KBM-7 (cell line): Measurements from ENCODE around the gene EML1.
"Not testable (repeated sequence)": the region's sequence is repeated elsewhere in the genome, so short reads cannot be mapped to it uniquely, and the experiment has no call there.

ENCODE experiments used
- DNase-seq: peaks from one replicate; pipeline ENCODE4 v3.0.0-alpha.2; 2015
- in situ Hi-C: fragments of 300-500 bp; cut with MboI; formaldehyde crosslinking; loops from 2 replicates; pipeline ENCODE4 v1.14.3; 2020; ENCODE audit warnings: low sequenced_read_pairs, low pct_unique_long_range_greater_than_20kb, mixed read lengths

EML1 gene

DNA sequence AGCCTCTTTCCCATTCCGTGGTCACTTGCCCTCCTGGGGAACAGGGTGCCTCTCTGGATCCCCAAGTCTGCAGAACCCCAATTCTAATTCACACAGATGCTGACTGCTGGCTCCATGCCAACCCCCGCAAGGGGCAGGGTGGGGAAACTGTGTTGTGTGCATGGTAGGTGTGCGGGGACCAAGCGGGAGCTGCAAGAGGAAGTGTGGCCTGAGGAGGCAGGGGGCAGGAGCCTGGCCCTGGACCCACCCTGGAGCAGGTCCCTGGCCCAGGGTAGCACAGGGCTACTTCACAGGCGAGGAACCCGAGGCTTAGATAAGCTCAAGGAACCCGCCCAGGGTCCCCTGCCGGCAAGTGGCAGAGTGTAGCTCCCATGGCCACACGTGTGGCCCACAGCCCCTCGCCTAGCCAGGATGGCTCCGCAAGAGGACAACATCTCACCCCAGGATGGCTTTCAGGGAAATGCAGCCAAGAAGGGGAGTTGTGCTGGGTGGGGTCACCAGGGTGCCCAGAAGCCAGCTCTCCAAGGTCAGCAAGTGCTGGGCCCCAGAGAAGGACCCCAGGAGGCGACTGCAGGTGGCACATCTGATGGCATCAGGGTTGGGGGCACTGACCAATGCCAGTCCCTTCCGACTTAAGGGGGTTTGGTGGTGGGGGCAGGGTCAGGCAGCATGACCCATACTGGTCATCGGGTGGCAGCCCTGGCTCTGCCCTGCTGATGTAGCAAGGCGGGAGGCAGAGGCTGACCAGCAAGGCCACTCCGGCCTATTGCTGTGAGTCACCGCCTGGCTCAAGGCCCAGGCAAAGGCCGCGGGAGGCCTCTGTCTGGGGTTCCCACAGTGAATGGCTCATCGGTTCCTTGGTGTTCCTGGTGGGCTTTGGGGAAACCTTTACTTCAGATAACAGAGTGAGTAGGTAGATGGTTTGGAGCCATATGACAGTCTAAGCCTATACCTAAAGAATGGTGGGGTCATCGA is 37.3 kb upstream of the EML1 start:
- DNase-seq = no peak

GRCh38 chr14:99756796-99757195 is 36.4 kb upstream of the EML1 start:
- DNase-seq = no peak
- in situ Hi-C loops = no loop called here

More for the DNA sequence above, 37.3 kb upstream of the EML1 start:
- in situ Hi-C loops = no loop called here

- in situ Hi-C loops = no loop called here
- no peak for DNase-seq
Measured at GRCh38 chr14:99757331-99758070, 35.7 kb upstream of the EML1 start.

GRCh38 chr14:99758121-99758821 is 34.9 kb upstream of the EML1 start:
- DNase-seq = no peak
- in situ Hi-C loops = no loop called here

DNA sequence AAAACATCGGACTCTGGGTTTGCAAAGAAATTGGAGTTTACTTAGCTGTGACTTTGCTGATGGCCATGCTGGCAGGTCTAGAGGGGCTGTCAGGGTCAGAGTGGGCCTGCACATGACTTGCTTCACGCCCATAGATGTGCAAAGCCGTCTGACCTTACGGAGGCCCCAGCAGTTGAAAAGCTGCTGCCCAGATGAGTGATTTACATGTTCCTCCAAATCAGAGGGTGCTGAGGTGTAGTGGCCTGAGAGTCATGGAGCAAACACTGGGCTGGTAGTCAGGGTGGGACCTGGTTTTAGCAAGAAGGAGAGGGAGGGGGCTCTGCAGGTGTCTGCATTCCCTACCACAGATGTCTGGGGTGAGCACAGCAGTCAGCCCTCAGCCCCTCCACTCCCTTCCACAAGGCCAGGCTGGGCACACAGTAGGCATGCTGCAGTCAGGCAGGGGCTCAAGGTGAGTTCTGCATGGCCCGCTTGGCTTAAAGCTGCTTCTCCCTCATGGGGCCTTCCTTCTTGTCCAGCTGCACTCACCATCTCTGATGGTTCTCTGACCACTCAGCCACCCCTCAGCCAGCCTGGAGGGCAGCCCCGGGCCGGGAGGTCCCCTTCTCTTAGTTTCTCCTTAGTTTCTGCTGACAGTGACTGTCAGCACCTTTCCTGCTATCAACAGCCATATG is 34.2 kb upstream of the EML1 start:
- DNase-seq = no peak
- in situ Hi-C loops = no loop called here

- no peak for DNase-seq
- in situ Hi-C loops = no loop called here
Measured at GRCh38 chr14:99759546-99759925, 33.7 kb upstream of the EML1 start.

DNA sequence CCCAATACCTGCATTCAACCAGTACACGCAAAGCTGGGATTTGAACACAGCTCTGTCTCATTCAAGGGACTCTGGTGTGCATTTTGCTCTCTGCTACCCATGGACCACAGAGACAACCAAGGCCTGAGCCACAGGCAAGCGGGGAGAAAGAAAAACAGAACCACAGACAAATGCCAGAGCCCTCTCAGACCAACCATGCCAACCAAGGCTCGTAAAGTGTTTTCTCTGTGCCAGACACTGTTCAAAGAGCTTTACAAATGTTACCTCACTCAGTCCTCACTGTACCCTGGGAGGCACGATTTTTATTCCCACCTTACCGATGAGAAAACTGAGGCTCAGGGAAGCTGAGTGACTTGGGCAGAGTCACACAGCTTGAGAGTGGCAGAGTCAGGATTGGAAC is 32.4 kb upstream of the EML1 start:
- in situ Hi-C loops = no loop called here
- DNase-seq = no peak

GRCh38 chr14:99762911-99763310 is 30.3 kb upstream of the EML1 start:
- in situ Hi-C loops, DNase-seq: not testable (repeated sequence)

DNA sequence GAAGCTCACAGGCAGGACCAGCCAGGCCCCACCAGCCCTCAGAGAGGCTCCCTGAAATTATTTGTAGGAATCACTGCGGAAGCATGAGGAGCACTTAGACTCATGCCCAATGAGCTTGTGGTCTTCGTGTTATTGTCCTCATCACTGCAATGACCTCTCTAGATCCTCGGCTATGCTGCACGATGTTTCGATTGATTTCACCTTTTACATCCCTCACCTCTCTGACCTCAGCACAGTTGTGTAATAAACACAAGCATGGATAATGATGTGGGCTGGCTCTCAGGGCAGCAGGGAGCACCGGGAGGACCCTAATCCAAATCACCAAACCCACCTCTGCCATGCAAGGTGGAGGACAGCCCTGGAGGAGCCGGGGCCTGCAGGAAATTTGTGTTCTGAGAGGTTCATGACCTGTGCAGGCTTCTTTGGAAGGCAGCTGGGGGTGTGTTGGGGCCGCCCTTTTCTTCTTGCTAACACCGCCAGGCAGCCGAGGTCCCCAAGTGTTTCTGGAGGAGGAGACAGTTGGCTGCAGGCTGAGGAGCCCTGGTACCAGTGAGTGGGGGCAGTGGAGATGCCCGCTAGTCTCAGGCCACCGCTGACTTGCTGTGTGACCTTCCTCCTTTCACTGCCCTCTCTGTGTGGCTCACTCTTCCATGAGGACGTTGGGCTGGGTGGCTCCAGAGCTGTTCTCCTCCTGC is 29.5 kb upstream of the EML1 start:
- in situ Hi-C loops = no loop called here
- no peak for DNase-seq

- DNase-seq = no peak
- in situ Hi-C loops = no loop called here
Measured at GRCh38 chr14:99764222-99764706, 28.9 kb upstream of the EML1 start.

GRCh38 chr14:99768381-99768780 is 24.8 kb upstream of the EML1 start:
- in situ Hi-C loops = no loop called here
- no peak for DNase-seq

DNA sequence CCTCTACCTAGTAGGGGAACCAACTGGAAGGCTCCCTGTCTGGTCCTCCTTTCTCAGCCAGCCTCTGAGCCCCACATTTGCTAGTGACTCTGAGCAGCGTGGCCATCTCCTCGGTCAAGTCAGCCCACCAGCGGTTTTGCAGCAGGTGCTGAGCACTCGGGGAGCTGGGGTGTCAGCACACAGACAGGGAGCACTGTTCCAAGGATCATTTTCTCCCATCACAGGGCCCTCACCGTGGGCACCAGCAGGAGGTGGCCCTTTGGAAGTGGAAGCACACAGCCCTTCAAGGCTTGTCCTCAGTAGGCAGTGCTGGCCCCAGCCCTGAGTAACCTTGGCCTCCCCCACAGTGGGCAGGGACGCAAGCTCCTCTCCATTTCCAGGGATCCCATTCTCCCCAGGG is 24.1 kb upstream of the EML1 start:
- in situ Hi-C loops = no loop called here
- DNase-seq = no peak

DNA sequence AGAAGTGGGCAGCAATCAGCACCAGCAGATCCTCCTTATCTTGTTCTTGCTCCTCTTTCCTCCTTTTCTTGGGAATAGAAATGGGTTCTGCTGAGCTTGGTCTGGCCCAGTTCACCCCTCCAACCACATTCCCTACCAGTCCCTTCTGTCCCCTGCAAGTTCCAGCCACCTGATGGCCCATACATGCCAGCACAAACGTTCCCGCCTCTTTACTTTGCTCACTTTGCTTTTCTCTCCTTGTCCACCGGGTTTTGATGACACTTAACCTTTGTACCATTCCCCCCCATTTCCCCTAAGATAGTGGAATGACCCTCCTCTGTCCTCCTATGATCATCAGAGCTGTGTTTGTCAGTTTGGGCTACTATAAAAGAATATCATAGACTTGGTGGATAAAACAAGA is 23.4 kb upstream of the EML1 start:
- in situ Hi-C loops = no loop called here

DNA sequence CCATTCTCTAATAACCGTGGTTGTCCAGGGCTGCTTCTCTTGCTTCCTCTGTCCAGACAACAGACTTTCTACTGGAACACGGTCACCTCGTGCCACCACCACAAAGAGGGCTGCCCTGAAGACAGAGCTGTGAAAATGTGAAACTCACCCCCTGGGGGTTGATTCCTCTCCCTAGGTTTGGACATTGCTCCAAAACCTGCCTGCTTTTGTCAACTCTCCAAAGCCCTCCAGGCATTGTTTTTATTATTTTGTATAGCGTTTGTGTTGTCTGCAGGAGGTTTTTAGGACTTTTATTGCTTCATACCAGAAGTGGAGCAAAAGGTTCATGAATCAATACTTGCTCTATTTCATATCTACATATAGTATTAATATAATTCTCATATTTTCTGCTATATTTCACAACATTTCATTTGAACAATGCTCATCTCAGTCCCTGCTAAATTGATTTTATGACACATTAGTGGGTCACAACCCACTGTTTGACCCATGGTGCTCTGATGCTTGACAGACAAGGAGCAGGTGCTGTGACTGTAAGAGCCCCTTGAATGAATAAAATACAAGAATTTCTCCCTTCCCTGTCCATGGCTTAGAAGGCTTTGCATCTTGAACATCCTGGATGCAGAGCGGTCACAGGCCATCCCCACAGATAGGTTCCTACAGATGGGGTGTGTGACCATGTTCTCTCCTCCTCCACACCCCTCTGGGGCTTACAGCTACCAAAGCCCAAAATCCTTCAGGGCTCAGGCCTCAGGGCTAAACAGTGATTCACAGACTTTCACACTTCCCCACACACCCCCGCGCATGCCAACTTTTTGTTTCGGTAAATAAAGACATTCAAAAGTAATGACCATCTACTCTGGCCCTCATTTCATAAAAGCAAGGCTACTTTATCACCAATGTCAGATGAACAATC is 20.6 kb upstream of the EML1 start:
- in situ Hi-C loops = no loop called here
- DNase-seq = no peak

More for the DNA sequence above, 23.4 kb upstream of the EML1 start:
- DNase-seq = no peak

DNA sequence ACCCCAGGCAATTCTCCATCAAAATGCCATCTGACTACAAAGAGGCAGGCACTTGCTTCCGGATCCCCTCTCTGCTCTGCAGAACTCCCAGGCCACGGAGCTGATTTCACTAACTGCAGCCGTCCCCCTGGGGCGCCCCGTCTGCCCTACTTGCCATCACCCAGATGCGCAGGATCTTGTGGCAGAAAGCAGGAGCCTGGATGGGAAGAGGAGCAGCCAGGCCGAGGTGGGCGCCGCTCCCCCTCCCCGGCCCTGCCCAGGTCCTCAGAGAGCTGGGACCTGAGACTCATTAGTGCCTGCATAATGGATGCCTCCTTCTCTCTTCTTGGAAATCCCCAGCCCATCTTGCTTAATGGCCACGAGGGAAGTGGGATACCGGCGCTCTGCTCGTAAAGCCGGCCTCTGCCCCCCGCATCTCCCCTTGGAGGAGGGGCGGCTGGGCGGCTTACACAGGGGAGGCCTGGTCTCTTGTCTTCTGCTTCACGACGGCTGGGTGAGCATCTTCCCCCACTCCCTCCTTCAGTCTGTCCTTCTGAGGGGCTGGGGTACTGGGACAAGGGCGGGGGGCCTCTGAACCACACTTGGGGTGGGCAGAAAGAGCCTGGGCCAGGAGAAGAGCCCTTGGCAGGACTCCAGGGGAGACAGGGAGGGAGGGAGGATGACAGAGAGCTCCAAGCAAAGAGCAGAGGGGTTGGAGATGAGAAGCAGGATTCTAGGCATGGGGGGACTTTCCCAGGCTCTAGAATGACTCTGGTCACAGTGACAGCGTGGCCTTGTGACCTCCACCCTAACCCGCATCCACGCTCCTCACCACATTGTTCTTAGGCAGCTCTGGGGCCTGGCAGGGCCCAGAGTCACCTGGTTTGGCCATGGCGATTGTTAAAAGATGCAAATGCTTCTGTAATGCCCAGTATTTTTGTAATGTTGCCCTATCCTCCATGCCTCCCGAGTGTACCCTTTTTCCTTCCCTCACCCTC is 19.4 kb upstream of the EML1 start:
- in situ Hi-C loops = no loop called here
- DNase-seq = no peak

GRCh38 chr14:99774556-99775307 is 18.5 kb upstream of the EML1 start:
- in situ Hi-C loops = no loop called here
- no peak for DNase-seq
